Bronchial epithelial cell (primary cell): ENCODE data around the gene MAJIN. TPM values are rescaled to one million over a fixed set of nuclear protein-coding genes. Genes with fewer than 3 reads are reported as not detected.

Experiments
- DNase-seq: peaks from one replicate; pipeline ENCODE4 v3.0.0-alpha.2; 2010; ENCODE audit warnings: low read depth
- FAIRE-seq: peaks from 2 replicates; lab custom pipeline; 2011; peaks lifted over from hg19 to GRCh38; lab: Jason Lieb, UNC
- H3K27me3 ChIP-seq: 2 replicates; pipeline ENCODE4 v1.5.1; 2011; ENCODE audit warnings: low read length; ENCODE audit not compliant: control insufficient read depth, insufficient read depth
- H3K36me3 ChIP-seq: 2 replicates; pipeline ENCODE4 v1.5.1; 2011; ENCODE audit warnings: low read length; ENCODE audit not compliant: control insufficient read depth, insufficient read depth
- H3K4me3 ChIP-seq: 2 replicates; pipeline ENCODE4 v1.5.1; 2011; ENCODE audit warnings: mild to moderate bottlenecking, low read depth, low read length, control low read depth
- total RNA-seq: library from RNA; depleted of rRNA; stranded (reverse); fragments of >200 nt; gene quantifications from 2 replicates; pipeline ENCODE4 v1.2.1, GENCODE V29; 2014
- TF ChIP-seq, protein P1 (sequence below): IDR thresholded peaks from 2 replicates; pipeline ENCODE4 v1.5.1; 2011; ENCODE audit warnings: mild to moderate bottlenecking, moderate library complexity, low read length, control low read depth, inconsistent platforms; ENCODE audit not compliant: insufficient read depth, severe bottlenecking

MAJIN gene
- total RNA-seq, 1 donor from 2014 or later = not detected

DNA sequence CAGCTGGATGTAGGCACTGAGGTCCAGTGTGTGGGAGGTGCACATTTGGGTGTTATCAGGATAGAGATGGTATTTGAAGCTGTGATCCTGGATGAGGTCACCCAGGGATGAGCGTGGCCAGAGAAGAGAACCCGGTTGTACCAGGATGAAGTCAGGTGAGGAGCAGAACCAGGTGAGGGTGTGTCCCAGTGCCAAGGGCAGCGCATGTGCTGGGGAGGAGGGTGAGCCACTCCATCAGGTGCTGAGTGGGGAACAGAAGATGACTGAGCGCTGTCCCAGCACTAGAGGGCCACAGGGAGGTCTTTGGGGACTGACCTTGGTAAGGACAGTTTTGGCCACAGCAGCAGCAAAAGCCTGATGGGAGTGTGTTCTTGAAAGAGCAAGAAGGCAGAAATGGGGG lies 44.8 kb upstream of the MAJIN start:
- TF ChIP-seq, protein P1, sequence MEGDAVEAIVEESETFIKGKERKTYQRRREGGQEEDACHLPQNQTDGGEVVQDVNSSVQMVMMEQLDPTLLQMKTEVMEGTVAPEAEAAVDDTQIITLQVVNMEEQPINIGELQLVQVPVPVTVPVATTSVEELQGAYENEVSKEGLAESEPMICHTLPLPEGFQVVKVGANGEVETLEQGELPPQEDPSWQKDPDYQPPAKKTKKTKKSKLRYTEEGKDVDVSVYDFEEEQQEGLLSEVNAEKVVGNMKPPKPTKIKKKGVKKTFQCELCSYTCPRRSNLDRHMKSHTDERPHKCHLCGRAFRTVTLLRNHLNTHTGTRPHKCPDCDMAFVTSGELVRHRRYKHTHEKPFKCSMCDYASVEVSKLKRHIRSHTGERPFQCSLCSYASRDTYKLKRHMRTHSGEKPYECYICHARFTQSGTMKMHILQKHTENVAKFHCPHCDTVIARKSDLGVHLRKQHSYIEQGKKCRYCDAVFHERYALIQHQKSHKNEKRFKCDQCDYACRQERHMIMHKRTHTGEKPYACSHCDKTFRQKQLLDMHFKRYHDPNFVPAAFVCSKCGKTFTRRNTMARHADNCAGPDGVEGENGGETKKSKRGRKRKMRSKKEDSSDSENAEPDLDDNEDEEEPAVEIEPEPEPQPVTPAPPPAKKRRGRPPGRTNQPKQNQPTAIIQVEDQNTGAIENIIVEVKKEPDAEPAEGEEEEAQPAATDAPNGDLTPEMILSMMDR = no peak
- FAIRE-seq = no peak
- Histone ChIP-seq H3K27me3 (no peaks in the 10 kb centered on the region), H3K36me3 (peaks cover 1% of the 10 kb centered on the region), H3K4me3 (no peak overlapping the region)
- no peak for DNase-seq

DNA sequence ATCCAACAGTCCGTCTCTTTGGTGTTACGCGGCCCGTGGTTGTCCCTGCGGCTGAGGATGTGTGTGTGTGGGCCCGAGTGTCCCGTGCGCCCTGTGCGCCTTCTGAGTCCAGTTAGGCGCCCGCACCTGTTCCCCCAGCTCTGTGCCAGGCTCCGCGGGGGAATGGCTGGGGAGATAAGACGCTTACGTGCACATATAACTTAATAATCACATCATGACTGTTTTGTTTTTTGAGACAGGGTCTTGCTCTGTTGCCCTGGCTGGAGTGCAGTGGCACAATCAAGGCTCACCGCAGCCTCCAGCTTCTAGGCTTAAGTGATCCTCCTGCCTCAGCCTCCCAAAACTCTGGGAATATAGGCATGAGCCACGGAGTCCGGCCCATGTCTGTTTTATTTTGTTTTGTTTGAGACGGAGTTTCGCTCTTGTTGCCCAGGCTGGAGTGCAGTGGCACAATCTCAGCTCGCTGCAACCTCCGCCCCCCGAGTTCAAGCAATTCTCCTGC lies 42.9 kb upstream of the MAJIN start:
- no peaks in the 10 kb centered on the region for H3K36me3 ChIP-seq
- H3K4me3 ChIP-seq = peak overlapping the region; percentile 57
- no peak for FAIRE-seq
- H3K27me3 ChIP-seq = no peaks in the 10 kb centered on the region
- DNase-seq = no peak
- TF ChIP-seq, protein P1 = no peak

DNA sequence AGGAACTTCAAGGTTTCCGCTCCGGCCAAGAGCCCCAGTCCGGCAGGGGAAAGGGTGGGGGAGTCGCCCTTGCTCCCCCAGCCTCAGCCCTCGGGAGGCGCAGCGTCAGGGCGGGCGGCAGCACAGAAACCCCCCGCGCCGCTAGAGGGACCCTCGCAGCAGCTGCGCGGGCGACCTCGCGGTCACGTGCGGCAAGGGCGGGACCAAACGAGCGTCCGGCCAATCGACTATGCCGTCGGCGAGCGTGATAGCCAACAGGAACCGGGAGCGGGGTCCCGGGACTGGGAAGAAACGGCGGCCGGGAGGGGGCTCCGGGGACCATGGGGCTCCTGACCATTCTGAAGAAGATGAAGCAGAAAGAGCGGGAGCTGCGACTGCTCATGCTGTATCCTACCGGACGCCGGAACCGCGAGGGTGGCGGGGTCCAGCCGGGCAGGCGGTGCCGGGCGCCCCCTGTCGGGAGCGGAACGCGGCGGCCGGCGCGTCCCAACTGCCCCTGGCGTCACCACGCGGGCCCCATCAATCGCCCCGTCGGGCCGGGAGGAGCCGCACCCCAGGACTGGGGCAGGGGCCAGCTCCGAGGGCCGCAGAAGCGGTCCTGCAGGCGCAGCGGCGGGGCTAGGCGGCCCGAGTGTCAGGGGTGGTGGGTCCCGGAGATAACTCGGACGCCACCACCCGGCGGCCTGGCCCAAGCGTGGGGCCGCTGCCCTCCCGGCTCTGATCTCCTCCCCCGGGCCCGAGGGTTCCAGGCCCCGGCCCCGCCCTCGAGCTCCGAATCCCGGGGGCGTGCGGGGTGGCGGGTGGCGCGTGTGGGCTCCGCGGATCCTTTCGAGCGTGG lies 42.2 kb upstream of the MAJIN start, which contains the start of gene ARL2:
TSS of gene ARL2 (plus strand) at position 273 of the 838 bp plus-strand sequence. CDS start at position 321, 48 bp downstream.
- TF ChIP-seq, protein P1 = peak; percentile 80
- FAIRE-seq = no peak
- peak; percentile 66 for DNase-seq

DNA sequence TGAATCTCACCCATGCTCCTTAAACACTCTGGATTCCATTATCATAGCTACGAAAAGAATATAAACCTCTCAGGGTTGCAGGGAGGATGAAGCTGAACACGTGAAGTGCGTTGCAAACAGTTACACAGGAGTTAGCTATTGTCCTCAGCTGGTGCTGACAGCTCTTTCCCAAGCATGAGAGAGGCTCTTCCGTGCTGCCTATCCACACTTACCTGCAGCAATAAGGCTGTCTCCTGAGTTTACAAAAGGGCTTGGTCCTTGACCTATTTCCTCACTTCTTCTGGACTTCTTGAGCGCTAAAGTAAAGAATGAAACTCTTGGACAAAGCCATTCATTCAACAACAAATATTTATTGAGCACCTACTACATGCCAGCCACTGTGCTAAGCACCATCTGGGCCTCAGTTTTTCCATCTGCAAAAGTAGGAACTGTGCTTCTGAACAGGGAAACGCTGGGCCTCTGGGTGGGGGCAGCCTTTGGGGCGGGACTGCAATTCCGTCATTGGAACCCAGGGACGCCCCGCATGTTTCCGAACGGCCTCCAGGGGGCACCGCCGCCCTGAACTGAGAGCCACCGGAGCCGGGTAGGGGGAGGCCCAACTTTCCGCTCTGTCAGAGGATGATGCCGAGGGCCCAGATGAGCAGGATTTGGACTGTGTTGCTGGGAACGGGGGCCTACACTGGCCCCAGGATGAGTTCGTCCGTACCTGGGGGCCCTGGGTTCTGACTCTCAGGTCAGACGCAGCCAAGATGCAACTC lies 41.4 kb upstream of the MAJIN start:
- Histone ChIP-seq H3K36me3 (no peaks in the 10 kb centered on the region), H3K4me3 (peak overlapping the region; percentile 57), H3K27me3 (no peaks in the 10 kb centered on the region)
- FAIRE-seq (no peak), DNase-seq (peak; percentile 70)
- TF ChIP-seq, protein P1 = peak; percentile 82

More for the DNA sequence above, 42.2 kb upstream of the MAJIN start, which contains the start of gene ARL2:
- no peaks in the 10 kb centered on the region for H3K36me3 ChIP-seq
- peak within 1 kb of the TSS; percentile 57 for H3K4me3 ChIP-seq
- no peaks in the 10 kb centered on the region for H3K27me3 ChIP-seq

DNA sequence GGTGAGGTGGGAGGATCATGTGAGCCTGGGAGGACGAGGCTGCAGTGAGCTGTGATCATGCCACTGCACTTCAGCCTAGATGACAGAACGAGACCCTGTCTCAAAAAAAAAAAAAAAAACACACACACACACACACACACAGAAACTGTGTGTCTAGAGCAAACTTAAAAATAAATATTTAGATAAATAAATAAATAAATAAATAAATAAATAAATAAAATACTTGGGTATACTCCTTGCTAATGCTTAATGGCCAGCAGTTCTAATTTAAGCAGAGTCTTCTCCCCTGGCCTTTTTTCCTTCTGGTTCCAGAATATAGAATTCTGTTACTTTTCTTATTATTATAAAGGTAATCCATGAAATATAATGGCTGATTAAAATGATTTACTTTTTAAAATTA lies 37.0 kb upstream of the MAJIN start:
- no peak for DNase-seq
- TF ChIP-seq, protein P1 = no peak
- H3K27me3 ChIP-seq = no peaks in the 10 kb centered on the region
- no peak overlapping the region for H3K4me3 ChIP-seq
- no peak for FAIRE-seq
- no peaks in the 10 kb centered on the region for H3K36me3 ChIP-seq
